GM12878 (cell line): ENCODE data around the gene OTUB1. TPM values are rescaled to one million over a fixed set of nuclear protein-coding genes. Genes with fewer than 3 reads are reported as not detected.

Source experiments
- ATAC-seq: fragments of 200-7000 bp; cut with Tn5 transposase; 3 replicates; pipeline ENCODE4 v1.9.1; 2020; ENCODE audit warnings: mild to moderate bottlenecking, moderate library complexity
- BruUV-seq: library from RNA; stranded (reverse); fragments of 400-500 nt; replicated peaks from 2 replicates; lab custom pipeline; 2021; lab: Mats Ljungman, UMichigan
- CTCF ChIA-PET: fragments of 300-600 bp; sonication (Branson Sonifier 250); formaldehyde crosslinking; extraction: SDS; loops from one replicate; lab custom pipeline; 2021; ENCODE audit warnings: inconsistent platforms; lab: Yijun Ruan, JAX
- POLR2A ChIA-PET: fragments of 350-600 bp; formaldehyde crosslinking; extraction: SDS; loops from one replicate; lab custom pipeline; 2021; ENCODE audit warnings: inconsistent platforms; lab: Charles Lee
- RAD21 ChIA-PET: fragments of 300-600 bp; sonication (Branson Sonifier 250); formaldehyde crosslinking; loops from one replicate; lab custom pipeline; 2023; ENCODE audit warnings: antibody characterized with exemption; ENCODE audit not compliant: unreplicated experiment; lab: Charles Lee
- SMC1A ChIA-PET: fragments of 300-600 bp; sonication (Branson Sonifier 250); formaldehyde crosslinking; loops from one replicate; lab custom pipeline; 2023; ENCODE audit not compliant: unreplicated experiment, uncharacterized antibody; lab: Charles Lee
- DNase-seq: peaks from one replicate; pipeline ENCODE4 v3.0.0-alpha.2; 2011; ENCODE audit warnings: low read depth, low spot score
- FAIRE-seq: peaks from 3 replicates; lab custom pipeline; 2011; peaks lifted over from hg19 to GRCh38; lab: Jason Lieb, UNC
- H2AFZ ChIP-seq: 2 replicates; pipeline ENCODE4 v1.6.0; 2011; ENCODE audit warnings: low read depth, low read length, control low read depth; ENCODE audit not compliant: control insufficient read depth
- H3K27ac ChIP-seq: 2 replicates; pipeline ENCODE4 v1.5.1; 2011; ENCODE audit warnings: control low read depth; ENCODE audit not compliant: control insufficient read depth, insufficient read depth
- H3K27me3 ChIP-seq, 2 experiments: replicated peaks in 1 of 2; 2 replicates each; pipeline versions ENCODE4 v1.6.0 to v1.6.1; 2011; ENCODE audit warnings: low read length in 1 of 2; ENCODE audit not compliant: control insufficient read depth in 2 of 2, insufficient read depth in 2 of 2
- H3K36me3 ChIP-seq, 2 experiments: 2 replicates each; pipeline ENCODE4 v1.5.1; 2011; ENCODE audit warnings: low read length in 1 of 2; ENCODE audit not compliant: control insufficient read depth in 2 of 2, insufficient read depth in 2 of 2
- H3K4me1 ChIP-seq: 2 replicates; pipeline ENCODE4 v1.6.1; 2011; ENCODE audit warnings: mild to moderate bottlenecking, low read length, moderate library complexity, mixed read lengths; ENCODE audit not compliant: control insufficient read depth, insufficient read depth
- H3K4me2 ChIP-seq: 2 replicates; pipeline ENCODE4 v1.6.0; 2011; ENCODE audit warnings: control low read depth; ENCODE audit not compliant: control insufficient read depth, insufficient read depth
- H3K4me3 ChIP-seq: fragments of 200-600 bp; sonication (generic); 2 replicates; pipeline ENCODE4 v1.5.1; 2016
- H3K79me2 ChIP-seq: 2 replicates; pipeline ENCODE4 v1.6.0; 2011; ENCODE audit warnings: low read length; ENCODE audit not compliant: control insufficient read depth, insufficient read depth
- H3K9ac ChIP-seq: 2 replicates; pipeline ENCODE4 v1.8.0; 2011; ENCODE audit warnings: low read length, control low read depth, mixed read lengths; ENCODE audit not compliant: control insufficient read depth, insufficient read depth
- H3K9me3 ChIP-seq: replicated peaks from 3 replicates; pipeline ENCODE4 v1.5.1; 2011; ENCODE audit warnings: mild to moderate bottlenecking, low read length; ENCODE audit not compliant: control insufficient read depth, insufficient read depth
- H4K20me1 ChIP-seq: 2 replicates; pipeline ENCODE4 v1.6.0; 2011; ENCODE audit not compliant: control insufficient read depth, insufficient read depth
- ATF7 ChIP-seq: fragments of 450-650 bp; IDR thresholded peaks from 2 replicates; pipeline ENCODE4 v1.6.1; 2016; ENCODE audit warnings: low read depth, mild to moderate bottlenecking
- CHD2 ChIP-seq: IDR thresholded peaks from 2 replicates; pipeline ENCODE4 v1.6.1; 2011; ENCODE audit warnings: low read depth, low read length, improper control_type of control experiment, borderline replicate concordance
- CHD4 ChIP-seq: fragments of 200-600 bp; sonication (generic); IDR thresholded peaks from 2 replicates; pipeline ENCODE4 v1.6.1; 2016; ENCODE audit warnings: mild to moderate bottlenecking
- FOXM1 ChIP-seq: IDR thresholded peaks from 2 replicates; pipeline ENCODE4 v1.6.1; 2012; ENCODE audit warnings: low read depth, mild to moderate bottlenecking, inconsistent platforms, low read length, moderate library complexity
- GABPA ChIP-seq: IDR thresholded peaks from 2 replicates; pipeline ENCODE4 v1.6.1; 2014; ENCODE audit warnings: antibody characterized with exemption, low read depth, mild to moderate bottlenecking, inconsistent platforms
- HCFC1 ChIP-seq: fragments of 150-350 bp; IDR thresholded peaks from 2 replicates; pipeline ENCODE4 v1.6.1; 2014; ENCODE audit warnings: low read length
- JUNB ChIP-seq: IDR thresholded peaks from 2 replicates; pipeline ENCODE4 v1.6.1; 2016; ENCODE audit warnings: antibody characterized with exemption, mild to moderate bottlenecking
- JUND ChIP-seq: IDR thresholded peaks from 2 replicates; pipeline ENCODE4 v1.6.1; 2012; ENCODE audit warnings: low read depth, mild to moderate bottlenecking, low read length, improper control_type of control experiment, moderate library complexity
- MAX ChIP-seq: IDR thresholded peaks from 2 replicates; pipeline ENCODE4 v1.6.1; 2012; ENCODE audit warnings: low read depth, low read length, improper control_type of control experiment
- NFIC ChIP-seq: IDR thresholded peaks from 2 replicates; pipeline ENCODE4 v1.6.1; 2012; ENCODE audit warnings: low read depth, mild to moderate bottlenecking, inconsistent platforms, low read length, moderate library complexity
- PML ChIP-seq: IDR thresholded peaks from 2 replicates; pipeline ENCODE4 v1.6.1; 2012; ENCODE audit warnings: low read length, inconsistent platforms
- POLR2A ChIP-seq: IDR thresholded peaks from 2 replicates; pipeline ENCODE4 v1.6.1; 2011; ENCODE audit warnings: low read depth, mild to moderate bottlenecking, low read length
- SMC3 ChIP-seq: IDR thresholded peaks from 2 replicates; pipeline ENCODE4 v1.6.1; 2011; ENCODE audit warnings: low read length, improper control_type of control experiment, borderline replicate concordance
- TCF12 ChIP-seq: IDR thresholded peaks from 2 replicates; pipeline ENCODE4 v1.6.1; 2011; ENCODE audit warnings: low read depth, mild to moderate bottlenecking, low read length
- YBX1 ChIP-seq: fragments of 450-650 bp; IDR thresholded peaks from 2 replicates; pipeline ENCODE4 v1.6.1; 2016; ENCODE audit warnings: antibody characterized with exemption
- ZNF217 ChIP-seq: fragments of 450-650 bp; IDR thresholded peaks from 2 replicates; pipeline ENCODE4 v1.6.1; 2017; ENCODE audit warnings: antibody characterized with exemption, mild to moderate bottlenecking
- WGBS: methylation state at CpG from one replicate; pipeline ENCODE4 v1.1.6; 2016; ENCODE audit warnings: low lambda C conversion rate; ENCODE audit not compliant: insufficient replicate concordance, insufficient coverage; ENCODE audit errors: missing lambda C conversion rate; 5-methylcytosine and 5-hydroxymethylcytosine counted together
- in situ Hi-C: fragments of 300-500 bp; cut with MboI; formaldehyde crosslinking; loops from 9 replicates; pipeline ENCODE4 v1.14.3; 2018; ENCODE audit warnings: mixed read lengths
- intact Hi-C: fragments of 100-400 bp; cut with micrococcal nuclease; formaldehyde crosslinking; loops from one replicate; pipeline ENCODE4 v1.14.2; 2022; ENCODE audit not compliant: unreplicated experiment
- polyA plus RNA-seq, 11 experiments: library from polyadenylated mRNA; depleted of rRNA in 4 of 11; unstranded in 6 of 11; stranded (reverse) in 5 of 11; fragments of >200 nt; fragmentation: Nextera tagmentation in 4 of 11; fragmentation: Illumina TruSeq in 1 of 11; extraction: Ambion mirVana in 4 of 11; extraction: Trizol in 1 of 11; gene quantifications; 1 replicate in 1 of 11; 2 replicates in 10 of 11; pipeline versions ENCODE4 v1.2.1 to v1.2.3, GENCODE V29; 2011 to 2016; ENCODE audit warnings: inconsistent platforms in 2 of 11, missing spikeins in 2 of 11, low read depth in 1 of 11
- total RNA-seq, 4 experiments: library from RNA; depleted of rRNA in 3 of 4; stranded (reverse); fragments of >200 nt in 3 of 4; fragmentation: Illumina TruSeq in 1 of 4; extraction: Trizol in 1 of 4; gene quantifications; 2 replicates each; pipeline versions ENCODE4 v1.2.1 to v1.2.3, GENCODE V29; 2013 to 2021
- TF ChIP-seq, protein P1 (sequence below): fragments of 450-650 bp; IDR thresholded peaks from 2 replicates; pipeline ENCODE4 v1.6.1; 2017; ENCODE audit warnings: antibody characterized with exemption, mild to moderate bottlenecking, moderate library complexity
- TF ChIP-seq, protein P2 (sequence below): fragments of 450-650 bp; formaldehyde crosslinking; IDR thresholded peaks from 2 replicates; pipeline ENCODE4 v1.4.0; 2020; ENCODE audit warnings: mild to moderate bottlenecking, moderate library complexity

OTUB1 gene
- total and polyA plus RNA-seq, 10 of the 15 experiments (the other 5 are each of a cell fraction or from before 2014, with no cell fraction given) = 49.6 to 225 (median 131) TPM

DNA sequence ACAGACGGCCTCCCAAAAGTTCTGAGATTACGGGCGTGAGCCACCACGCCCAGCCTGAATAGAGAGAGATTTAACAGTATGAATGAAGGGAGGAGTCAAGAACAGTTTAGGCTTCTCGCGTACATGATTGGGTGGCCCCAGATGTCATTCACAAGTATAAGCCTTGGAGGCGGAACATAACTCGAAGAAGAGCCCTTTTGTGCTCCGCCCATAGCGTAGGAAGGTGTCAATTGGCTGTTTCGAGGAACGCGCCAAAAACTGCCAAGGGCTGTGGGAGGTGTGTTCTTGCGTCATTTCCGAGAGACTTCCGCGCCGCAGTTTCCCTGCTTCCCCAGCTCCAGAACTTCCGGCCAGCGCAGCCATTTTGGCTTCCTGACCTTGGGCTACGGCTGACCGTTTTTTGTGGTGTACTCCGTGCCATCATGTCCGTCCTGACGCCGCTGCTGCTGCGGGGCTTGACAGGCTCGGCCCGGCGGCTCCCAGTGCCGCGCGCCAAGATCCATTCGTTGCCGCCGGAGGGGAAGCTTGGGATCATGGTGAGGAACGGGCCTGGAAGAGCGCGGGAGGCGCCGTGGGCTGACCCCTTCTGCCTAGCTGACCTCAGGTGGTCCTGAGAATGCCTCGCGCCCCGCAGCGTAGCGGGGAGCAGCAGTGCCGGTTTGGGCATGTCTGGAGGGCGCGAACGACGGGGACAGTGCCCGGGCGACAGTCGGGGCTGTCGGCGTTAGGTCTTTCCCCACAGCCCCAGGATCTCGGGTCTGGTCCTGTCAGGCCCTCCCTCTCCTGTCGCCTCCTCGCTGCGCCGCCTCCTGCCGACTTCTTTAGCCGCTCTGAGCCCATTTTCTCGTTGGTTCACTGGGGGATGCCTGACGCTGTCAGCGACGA lies 11.7 kb upstream of the OTUB1 start, which contains the start of gene COX8A:
Gene COX8A (plus strand): TSS at position 362 of the 885 bp plus-strand sequence. CDS start 61 bp downstream, at position 423.
- in situ Hi-C loops = no loop called here
- Histone ChIP-seq H3K27me3 (no peaks in the 10 kb centered on the region), H3K4me3 (peak within 1 kb of the TSS; percentile 100), H3K9me3 (no peaks in the 10 kb centered on the region), H3K36me3 (peaks cover 5 to 10% of the 10 kb centered on the region in 2 experiments), H4K20me1 (no peaks in the 10 kb centered on the region), H3K27ac (peak within 1 kb of the TSS; percentile 96), H3K9ac (peak within 1 kb of the TSS; percentile 99), H2AFZ (peak within 1 kb of the TSS; percentile 71), H3K79me2 (peaks cover 39% of the 10 kb centered on the region), H3K4me1 (peaks cover 8% of the 10 kb centered on the region), H3K4me2 (peak within 1 kb of the TSS; percentile 99)
- WGBS = under 1% methylated on average over 67 of the region's 67 CpGs
- ATAC-seq = peak; percentile 98
- RAD21 ChIA-PET = interaction anchor here (0.5 to 1.3 kb wide), 5 partner anchors 11 to 136 kb away, joined by 3 read pairs; partner anchors contain the start of gene MARK2
- TSS peak; percentile 88 for BruUV-seq
- intact Hi-C loops = no loop called here
- SMC1A ChIA-PET = no interaction called here
- POLR2A ChIA-PET = interaction anchor here (0.8 to 2.4 kb wide), 3 partner anchors 9 to 14 kb away, joined by 4 to 11 read pairs (median 4); partner anchors contain the start of gene OTUB1
- peak; percentile 100 for FAIRE-seq
- CTCF ChIA-PET = interaction anchor here (0.5 to 1.4 kb wide), 3 partner anchors 8 to 192 kb away, joined by 3 to 4 read pairs (median 3); partner anchors contain the start of gene MACROD1
- peak; percentile 99 for DNase-seq
- no peak for TF ChIP-seq JUND
- TF ChIP-seq MAX = no peak
- TF ChIP-seq TCF12 = no peak
- no peak for TF ChIP-seq ZNF217
- peak; percentile 94 for TF ChIP-seq POLR2A
- TF ChIP-seq CHD4 = no peak
- TF ChIP-seq PML = no peak
- peak; percentile 75 for TF ChIP-seq ATF7
- TF ChIP-seq HCFC1 = peak; percentile 43; the same call in 1 of the 2 replicates
- TF ChIP-seq, protein P1, sequence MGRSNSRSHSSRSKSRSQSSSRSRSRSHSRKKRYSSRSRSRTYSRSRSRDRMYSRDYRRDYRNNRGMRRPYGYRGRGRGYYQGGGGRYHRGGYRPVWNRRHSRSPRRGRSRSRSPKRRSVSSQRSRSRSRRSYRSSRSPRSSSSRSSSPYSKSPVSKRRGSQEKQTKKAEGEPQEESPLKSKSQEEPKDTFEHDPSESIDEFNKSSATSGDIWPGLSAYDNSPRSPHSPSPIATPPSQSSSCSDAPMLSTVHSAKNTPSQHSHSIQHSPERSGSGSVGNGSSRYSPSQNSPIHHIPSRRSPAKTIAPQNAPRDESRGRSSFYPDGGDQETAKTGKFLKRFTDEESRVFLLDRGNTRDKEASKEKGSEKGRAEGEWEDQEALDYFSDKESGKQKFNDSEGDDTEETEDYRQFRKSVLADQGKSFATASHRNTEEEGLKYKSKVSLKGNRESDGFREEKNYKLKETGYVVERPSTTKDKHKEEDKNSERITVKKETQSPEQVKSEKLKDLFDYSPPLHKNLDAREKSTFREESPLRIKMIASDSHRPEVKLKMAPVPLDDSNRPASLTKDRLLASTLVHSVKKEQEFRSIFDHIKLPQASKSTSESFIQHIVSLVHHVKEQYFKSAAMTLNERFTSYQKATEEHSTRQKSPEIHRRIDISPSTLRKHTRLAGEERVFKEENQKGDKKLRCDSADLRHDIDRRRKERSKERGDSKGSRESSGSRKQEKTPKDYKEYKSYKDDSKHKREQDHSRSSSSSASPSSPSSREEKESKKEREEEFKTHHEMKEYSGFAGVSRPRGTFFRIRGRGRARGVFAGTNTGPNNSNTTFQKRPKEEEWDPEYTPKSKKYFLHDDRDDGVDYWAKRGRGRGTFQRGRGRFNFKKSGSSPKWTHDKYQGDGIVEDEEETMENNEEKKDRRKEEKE = no peak; the same call in 1 of the 2 replicates
- TF ChIP-seq CHD2 = peak; percentile 85
- TF ChIP-seq NFIC = no peak
- TF ChIP-seq, protein P2, sequence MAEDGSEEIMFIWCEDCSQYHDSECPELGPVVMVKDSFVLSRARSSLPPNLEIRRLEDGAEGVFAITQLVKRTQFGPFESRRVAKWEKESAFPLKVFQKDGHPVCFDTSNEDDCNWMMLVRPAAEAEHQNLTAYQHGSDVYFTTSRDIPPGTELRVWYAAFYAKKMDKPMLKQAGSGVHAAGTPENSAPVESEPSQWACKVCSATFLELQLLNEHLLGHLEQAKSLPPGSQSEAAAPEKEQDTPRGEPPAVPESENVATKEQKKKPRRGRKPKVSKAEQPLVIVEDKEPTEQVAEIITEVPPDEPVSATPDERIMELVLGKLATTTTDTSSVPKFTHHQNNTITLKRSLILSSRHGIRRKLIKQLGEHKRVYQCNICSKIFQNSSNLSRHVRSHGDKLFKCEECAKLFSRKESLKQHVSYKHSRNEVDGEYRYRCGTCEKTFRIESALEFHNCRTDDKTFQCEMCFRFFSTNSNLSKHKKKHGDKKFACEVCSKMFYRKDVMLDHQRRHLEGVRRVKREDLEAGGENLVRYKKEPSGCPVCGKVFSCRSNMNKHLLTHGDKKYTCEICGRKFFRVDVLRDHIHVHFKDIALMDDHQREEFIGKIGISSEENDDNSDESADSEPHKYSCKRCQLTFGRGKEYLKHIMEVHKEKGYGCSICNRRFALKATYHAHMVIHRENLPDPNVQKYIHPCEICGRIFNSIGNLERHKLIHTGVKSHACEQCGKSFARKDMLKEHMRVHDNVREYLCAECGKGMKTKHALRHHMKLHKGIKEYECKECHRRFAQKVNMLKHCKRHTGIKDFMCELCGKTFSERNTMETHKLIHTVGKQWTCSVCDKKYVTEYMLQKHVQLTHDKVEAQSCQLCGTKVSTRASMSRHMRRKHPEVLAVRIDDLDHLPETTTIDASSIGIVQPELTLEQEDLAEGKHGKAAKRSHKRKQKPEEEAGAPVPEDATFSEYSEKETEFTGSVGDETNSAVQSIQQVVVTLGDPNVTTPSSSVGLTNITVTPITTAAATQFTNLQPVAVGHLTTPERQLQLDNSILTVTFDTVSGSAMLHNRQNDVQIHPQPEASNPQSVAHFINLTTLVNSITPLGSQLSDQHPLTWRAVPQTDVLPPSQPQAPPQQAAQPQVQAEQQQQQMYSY (CRISPR knock-in tag) = no peak
- 0 out of 2 replicates have a peak, but pooled peaks have one; percentile 57 for TF ChIP-seq FOXM1
- no peak for TF ChIP-seq YBX1
- TF ChIP-seq GABPA = peak; percentile 94
- no peak for TF ChIP-seq SMC3
- TF ChIP-seq JUNB = no peak
